ENCODE measurements around the gene CYTH3.

The CYTH3 gene

GRCh38 chr7:6159524-6160031, 112.8 kb downstream of the CYTH3 start:
- TF ChIP-seq CTCF (conservative IDR thresholded peaks at IDR 0.05; ENCODE audit: control insufficient read depth, insufficient read depth, low read depth, low read length) = no peak
- H3K4me3 ChIP-seq (ENCODE audit: control insufficient read depth, low read depth, low read length) = no peak overlapping the region

GRCh38 chr7:6159097-6159483, 113.3 kb downstream of the CYTH3 start:
- no peak overlapping the region for H3K4me3 ChIP-seq (ENCODE audit: control insufficient read depth, low read depth, low read length)
- TF ChIP-seq CTCF (conservative IDR thresholded peaks at IDR 0.05; ENCODE audit: control insufficient read depth, insufficient read depth, low read depth, low read length) = no peak
- DNase-seq (ENCODE audit: low read depth) = peak; percentile 15

More at GRCh38 chr7:6159524-6160031, 112.8 kb downstream of the CYTH3 start:
- DNase-seq (ENCODE audit: low read depth) = no peak

- no peak for DNase-seq (ENCODE audit: low read depth)
- no peak for TF ChIP-seq CTCF (conservative IDR thresholded peaks at IDR 0.05; ENCODE audit: control insufficient read depth, insufficient read depth, low read depth, low read length)
- no peak overlapping the region for H3K4me3 ChIP-seq (ENCODE audit: control insufficient read depth, low read depth, low read length)
These were observed 113.9 kb downstream of the CYTH3 start for GRCh38 chr7:6158424-6159096.

GRCh38 chr7:6157685-6158423, 114.6 kb downstream of the CYTH3 start:
- no peak overlapping the region for H3K4me3 ChIP-seq (ENCODE audit: control insufficient read depth, low read depth, low read length)
- TF ChIP-seq CTCF (conservative IDR thresholded peaks at IDR 0.05; ENCODE audit: control insufficient read depth, insufficient read depth, low read depth, low read length) = no peak
- DNase-seq (ENCODE audit: low read depth) = no peak

GRCh38 chr7:6156734-6157133, 115.7 kb downstream of the CYTH3 start:
- no peak for DNase-seq (ENCODE audit: low read depth)
- no peak for TF ChIP-seq CTCF (conservative IDR thresholded peaks at IDR 0.05; ENCODE audit: control insufficient read depth, insufficient read depth, low read depth, low read length)
- H3K4me3 ChIP-seq (ENCODE audit: control insufficient read depth, low read depth, low read length) = no peak overlapping the region

- H3K4me3 ChIP-seq (ENCODE audit: control insufficient read depth, low read depth, low read length) = no peak overlapping the region
- no peak for TF ChIP-seq CTCF (conservative IDR thresholded peaks at IDR 0.05; ENCODE audit: control insufficient read depth, insufficient read depth, low read depth, low read length)
- DNase-seq (ENCODE audit: low read depth) = no peak
These were observed 116.8 kb downstream of the CYTH3 start for GRCh38 chr7:6155596-6155995.
